GM06990 (cell line): ENCODE measurements around the gene MGST2.
A peak's percentile ranks its signal among the peaks of the same experiment; 100 is the strongest.
"Not testable (repeated sequence)": the region's sequence is repeated elsewhere in the genome, so short reads cannot be mapped to it uniquely, and the experiment has no call there.

Experiments used
- DNase-seq: peaks from one replicate; pipeline ENCODE4 v3.0.0-alpha.2; 2011; ENCODE audit not compliant: insufficient read length; ENCODE audit errors: extremely low read depth
- H3K27me3 ChIP-seq: replicated peaks from 2 replicates; pipeline ENCODE4 v1.6.0; 2011; ENCODE audit warnings: low read length; ENCODE audit not compliant: control insufficient read depth, insufficient read depth
- H3K36me3 ChIP-seq: 2 replicates; pipeline ENCODE4 v1.5.1; 2011; ENCODE audit warnings: low read length; ENCODE audit not compliant: control insufficient read depth, insufficient read depth
- H3K4me3 ChIP-seq: replicated peaks from 2 replicates; pipeline ENCODE4 v1.5.1; 2011; ENCODE audit warnings: low read depth, mild to moderate bottlenecking, control low read depth, low read length
- TF ChIP-seq, protein P1 (sequence below): IDR thresholded peaks from 2 replicates; pipeline ENCODE4 v1.5.1; 2011; ENCODE audit warnings: low read length, control low read depth, mild to moderate bottlenecking, inconsistent platforms; ENCODE audit not compliant: insufficient read depth, poor library complexity, severe bottlenecking

The MGST2 gene

GRCh38 chr4:139630991-139631390 lies 34.6 kb upstream of the MGST2 start:
- Histone ChIP-seq H3K36me3 (no peaks in the 10 kb centered on the region), H3K27me3 (peaks cover 2% of the 10 kb centered on the region), H3K4me3 (no peak overlapping the region)
- TF ChIP-seq, protein P1, sequence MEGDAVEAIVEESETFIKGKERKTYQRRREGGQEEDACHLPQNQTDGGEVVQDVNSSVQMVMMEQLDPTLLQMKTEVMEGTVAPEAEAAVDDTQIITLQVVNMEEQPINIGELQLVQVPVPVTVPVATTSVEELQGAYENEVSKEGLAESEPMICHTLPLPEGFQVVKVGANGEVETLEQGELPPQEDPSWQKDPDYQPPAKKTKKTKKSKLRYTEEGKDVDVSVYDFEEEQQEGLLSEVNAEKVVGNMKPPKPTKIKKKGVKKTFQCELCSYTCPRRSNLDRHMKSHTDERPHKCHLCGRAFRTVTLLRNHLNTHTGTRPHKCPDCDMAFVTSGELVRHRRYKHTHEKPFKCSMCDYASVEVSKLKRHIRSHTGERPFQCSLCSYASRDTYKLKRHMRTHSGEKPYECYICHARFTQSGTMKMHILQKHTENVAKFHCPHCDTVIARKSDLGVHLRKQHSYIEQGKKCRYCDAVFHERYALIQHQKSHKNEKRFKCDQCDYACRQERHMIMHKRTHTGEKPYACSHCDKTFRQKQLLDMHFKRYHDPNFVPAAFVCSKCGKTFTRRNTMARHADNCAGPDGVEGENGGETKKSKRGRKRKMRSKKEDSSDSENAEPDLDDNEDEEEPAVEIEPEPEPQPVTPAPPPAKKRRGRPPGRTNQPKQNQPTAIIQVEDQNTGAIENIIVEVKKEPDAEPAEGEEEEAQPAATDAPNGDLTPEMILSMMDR, result no peak
- DNase-seq, result no peak

- DNase-seq, result no peak
- Histone ChIP-seq H3K4me3 (no peak overlapping the region), H3K27me3 (peaks cover 2% of the 10 kb centered on the region), H3K36me3 (no peaks in the 10 kb centered on the region)
- TF ChIP-seq, protein P1, result no peak
These were observed 33.8 kb upstream of the MGST2 start for GRCh38 chr4:139631791-139632190.

- not testable (repeated sequence) for H3K36me3 ChIP-seq, DNase-seq, H3K27me3 ChIP-seq, H3K4me3 ChIP-seq
These were observed 32.9 kb upstream of the MGST2 start for GRCh38 chr4:139632739-139633138.

- no peak for DNase-seq
- Histone ChIP-seq H3K36me3 (no peaks in the 10 kb centered on the region), H3K4me3 (no peak overlapping the region), H3K27me3 (peaks cover 2% of the 10 kb centered on the region)
- TF ChIP-seq, protein P1, result no peak
These were observed 32.4 kb upstream of the MGST2 start for GRCh38 chr4:139633195-139633594.

DNA sequence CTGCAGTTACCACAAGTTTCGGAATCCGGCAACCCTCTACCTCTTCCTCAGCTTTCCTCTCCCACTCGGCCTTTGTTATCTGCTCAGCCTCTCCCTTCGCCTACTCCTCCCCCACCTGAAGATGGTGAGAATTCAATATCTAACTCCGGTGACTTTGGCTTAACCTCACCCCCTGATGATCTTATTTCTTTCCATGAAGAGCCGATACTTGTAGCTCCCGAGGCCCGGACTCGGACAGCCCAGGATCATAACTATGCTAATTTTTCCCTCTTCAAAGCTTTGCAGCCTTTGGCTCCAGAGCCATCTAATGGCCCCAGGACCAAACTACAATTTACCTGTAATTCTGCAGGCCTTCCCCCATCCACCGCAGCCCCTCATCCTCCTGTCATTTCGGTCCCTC lies 32.0 kb upstream of the MGST2 start:
- Histone ChIP-seq H3K36me3 (no peaks in the 10 kb centered on the region), H3K27me3 (peaks cover 2% of the 10 kb centered on the region), H3K4me3 (no peak overlapping the region)
- no peak for DNase-seq
- TF ChIP-seq, protein P1, result peak; percentile 18

DNA sequence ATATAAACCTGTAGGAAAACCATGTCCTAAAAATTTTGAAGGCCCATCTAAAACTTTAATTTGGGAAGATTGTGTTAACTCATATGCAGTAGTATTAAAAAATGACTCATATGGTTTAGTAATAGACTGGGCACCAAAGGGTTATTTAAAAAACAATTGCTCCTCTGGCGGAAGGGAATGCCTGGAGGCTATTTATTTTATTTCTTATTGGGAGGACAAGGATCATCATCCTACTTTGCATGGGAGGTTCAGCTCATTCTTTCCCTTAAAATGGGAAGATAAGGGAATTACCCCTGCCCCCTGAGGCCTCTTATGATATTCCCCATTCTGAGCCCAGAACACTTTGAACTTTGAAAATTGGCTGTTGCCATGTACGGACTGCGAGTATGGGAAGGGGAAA lies 29.7 kb upstream of the MGST2 start:
- H3K27me3 ChIP-seq, result peaks cover 1% of the 10 kb centered on the region; the same call in 1 of the 2 replicates
- H3K36me3 ChIP-seq, result no peaks in the 10 kb centered on the region
- H3K4me3 ChIP-seq, result no peak overlapping the region
- DNase-seq, result no peak
- TF ChIP-seq, protein P1, result no peak

DNA sequence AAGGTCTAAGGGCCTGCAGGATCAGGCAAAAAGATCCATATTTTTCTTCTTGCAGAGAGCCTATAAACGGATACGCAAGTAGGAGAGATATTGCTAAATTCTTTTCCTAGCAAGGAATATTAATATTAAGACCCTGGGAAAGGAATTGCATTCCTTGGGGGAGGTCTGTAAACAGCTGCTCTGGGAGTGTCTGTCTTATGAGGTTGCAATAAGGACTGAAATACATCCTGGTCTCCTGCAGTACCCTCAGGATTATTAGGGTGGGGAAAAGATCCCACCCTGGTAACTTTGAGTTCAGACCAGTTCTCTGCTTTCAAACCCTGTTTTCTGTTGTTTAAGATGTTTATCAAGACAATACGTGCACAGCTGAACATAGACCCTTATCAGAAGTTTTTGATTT lies 27.3 kb upstream of the MGST2 start:
- not testable (repeated sequence) for H3K27me3 ChIP-seq, H3K36me3 ChIP-seq, DNase-seq, H3K4me3 ChIP-seq
